Memory B cell (primary cell): ENCODE data around the gene SNX30.
A peak's percentile ranks its signal among the peaks of the same experiment; 100 is the strongest.

ENCODE experiments used
- ATAC-seq: fragments of 150-1000 bp; cut with Tn5 transposase; 2 replicates; pipeline ENCODE4 v1.10.0; 2021; ENCODE audit warnings: low read depth, mild to moderate bottlenecking, moderate library complexity
- DNase-seq, 2 donors: peaks; one replicate each; pipeline ENCODE4 v3.0.0; 2022; ENCODE audit warnings: low spot score in 2 of 2
- H3K27ac Mint-ChIP-seq: one replicate; pipeline ENCODE4 v1.8.0; 2022; ENCODE audit warnings: mild to moderate bottlenecking, moderate library complexity, mixed read lengths
- H3K27me3 Mint-ChIP-seq: one replicate; pipeline ENCODE4 v1.8.0; 2022; ENCODE audit warnings: mixed read lengths
- H3K36me3 Mint-ChIP-seq: one replicate; pipeline ENCODE4 v1.8.0; 2022; ENCODE audit warnings: mild to moderate bottlenecking, mixed read lengths
- H3K4me1 Mint-ChIP-seq: one replicate; pipeline ENCODE4 v1.8.0; 2022; ENCODE audit warnings: mixed read lengths
- H3K4me3 Mint-ChIP-seq: one replicate; pipeline ENCODE4 v1.8.0; 2022; ENCODE audit warnings: mild to moderate bottlenecking, moderate library complexity, mixed read lengths
- H3K9me3 Mint-ChIP-seq: one replicate; pipeline ENCODE4 v1.8.0; 2022; ENCODE audit warnings: mixed read lengths

Gene SNX30

GRCh38 chr9:112892981-112893380, 142.4 kb downstream of the SNX30 start:
- ATAC-seq (no peak), DNase-seq (no peak)
- Mint-ChIP-seq H3K36me3 (peaks cover 3% of the 10 kb centered on the region), H3K27ac (no peak overlapping the region), H3K4me3 (no peak overlapping the region), H3K9me3 (peaks cover 6% of the 10 kb centered on the region), H3K4me1 (peaks cover 10% of the 10 kb centered on the region), H3K27me3 (peaks cover 26% of the 10 kb centered on the region)

GRCh38 chr9:112894041-112894440, 143.5 kb downstream of the SNX30 start:
- Mint-ChIP-seq H3K4me3 (no peak overlapping the region), H3K4me1 (peaks cover 14% of the 10 kb centered on the region), H3K9me3 (peaks cover 6% of the 10 kb centered on the region)

GRCh38 chr9:112894699-112895098, 144.1 kb downstream of the SNX30 start:
- Mint-ChIP-seq H3K27ac (no peak overlapping the region), H3K4me1 (peaks cover 14% of the 10 kb centered on the region), H3K27me3 (peaks cover 25% of the 10 kb centered on the region), H3K36me3 (peaks cover 3% of the 10 kb centered on the region), H3K9me3 (peaks cover 6% of the 10 kb centered on the region), H3K4me3 (no peak overlapping the region)
- no peak for ATAC-seq
- DNase-seq: no peak

More at GRCh38 chr9:112894041-112894440, 143.5 kb downstream of the SNX30 start:
- peaks cover 30% of the 10 kb centered on the region for H3K27me3 Mint-ChIP-seq
- DNase-seq: no peak
- no peak overlapping the region for H3K27ac Mint-ChIP-seq
- ATAC-seq: no peak
- H3K36me3 Mint-ChIP-seq: peaks cover 3% of the 10 kb centered on the region

GRCh38 chr9:112896131-112896530, 145.6 kb downstream of the SNX30 start:
- H3K27me3 Mint-ChIP-seq: peaks cover 24% of the 10 kb centered on the region
- peaks cover 3% of the 10 kb centered on the region for H3K36me3 Mint-ChIP-seq
- H3K4me1 Mint-ChIP-seq: peaks cover 14% of the 10 kb centered on the region
- H3K27ac Mint-ChIP-seq: peak overlapping the region; percentile 36
- ATAC-seq (peak; percentile 39), DNase-seq (no peak)
- H3K4me3 Mint-ChIP-seq: peak overlapping the region; percentile 66
- peaks cover 6% of the 10 kb centered on the region for H3K9me3 Mint-ChIP-seq

GRCh38 chr9:112898872-112899311, 148.3 kb downstream of the SNX30 start:
- H3K9me3 Mint-ChIP-seq: peaks cover 6% of the 10 kb centered on the region
- peaks cover 16% of the 10 kb centered on the region for H3K27me3 Mint-ChIP-seq
- H3K27ac Mint-ChIP-seq: no peak overlapping the region
- peaks cover 3% of the 10 kb centered on the region for H3K36me3 Mint-ChIP-seq
- ATAC-seq (no peak), DNase-seq (no peak)
- peaks cover 19% of the 10 kb centered on the region for H3K4me1 Mint-ChIP-seq
- no peak overlapping the region for H3K4me3 Mint-ChIP-seq

- Mint-ChIP-seq H3K36me3 (peaks cover 3% of the 10 kb centered on the region), H3K27me3 (peaks cover 18% of the 10 kb centered on the region), H3K4me3 (no peak overlapping the region), H3K4me1 (peaks cover 17% of the 10 kb centered on the region), H3K9me3 (peaks cover 6% of the 10 kb centered on the region), H3K27ac (no peak overlapping the region)
- ATAC-seq (no peak), DNase-seq (no peak)
Measured at GRCh38 chr9:112900488-112900887, 149.9 kb downstream of the SNX30 start.

DNA sequence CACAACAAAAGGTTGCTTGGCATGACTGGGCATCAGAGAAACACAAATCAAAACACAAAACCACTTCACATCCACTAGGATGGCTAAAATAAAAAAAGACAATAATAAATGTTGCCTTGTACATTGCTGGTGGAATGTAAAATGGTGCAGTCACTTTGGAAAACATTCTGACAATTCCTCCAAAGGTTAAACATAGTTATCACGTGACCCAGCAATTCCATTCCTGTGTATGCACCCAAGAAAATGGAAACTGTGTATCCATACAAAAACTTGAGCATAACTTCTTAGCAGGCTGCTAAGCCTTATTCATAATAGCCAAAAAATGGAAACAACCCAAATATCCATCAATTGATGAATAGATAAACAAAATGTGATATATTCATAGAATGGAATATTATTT, 150.3 kb downstream of the SNX30 start:
- no peak for ATAC-seq
- peaks cover 2% of the 10 kb centered on the region for H3K9me3 Mint-ChIP-seq
- peaks cover 13% of the 10 kb centered on the region for H3K4me1 Mint-ChIP-seq
- H3K36me3 Mint-ChIP-seq: peaks cover under 1% of the 10 kb centered on the region
- H3K27me3 Mint-ChIP-seq: peaks cover 14% of the 10 kb centered on the region
- H3K4me3 Mint-ChIP-seq: no peak overlapping the region
- DNase-seq: no peak
- H3K27ac Mint-ChIP-seq: no peak overlapping the region

DNA sequence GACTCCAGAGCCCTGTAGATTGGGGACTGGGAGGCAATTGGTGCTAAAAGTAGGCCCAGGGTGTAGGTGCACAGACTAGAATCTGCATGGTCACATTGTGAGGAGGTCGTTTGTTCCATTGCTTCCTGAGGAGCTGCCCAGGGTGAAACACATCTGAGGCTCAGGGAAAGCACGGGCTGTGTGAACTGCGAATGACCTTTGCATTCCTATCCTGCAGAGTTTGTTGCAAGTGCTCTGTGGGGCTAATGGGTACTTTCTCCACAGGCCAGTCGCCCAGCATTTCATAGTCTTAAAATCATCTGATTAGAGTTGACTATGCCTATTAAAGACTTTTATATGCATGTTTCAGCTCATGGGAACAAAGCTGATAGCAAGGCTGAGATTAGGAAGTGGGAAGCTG, 154.5 kb downstream of the SNX30 start:
- peaks cover 9% of the 10 kb centered on the region for H3K27me3 Mint-ChIP-seq
- no peak overlapping the region for H3K27ac Mint-ChIP-seq
- H3K4me3 Mint-ChIP-seq: no peak overlapping the region
- no peak for ATAC-seq
- no peaks in the 10 kb centered on the region for H3K36me3 Mint-ChIP-seq
- DNase-seq: no peak
- no peaks in the 10 kb centered on the region for H3K9me3 Mint-ChIP-seq
- peaks cover 5% of the 10 kb centered on the region for H3K4me1 Mint-ChIP-seq

DNA sequence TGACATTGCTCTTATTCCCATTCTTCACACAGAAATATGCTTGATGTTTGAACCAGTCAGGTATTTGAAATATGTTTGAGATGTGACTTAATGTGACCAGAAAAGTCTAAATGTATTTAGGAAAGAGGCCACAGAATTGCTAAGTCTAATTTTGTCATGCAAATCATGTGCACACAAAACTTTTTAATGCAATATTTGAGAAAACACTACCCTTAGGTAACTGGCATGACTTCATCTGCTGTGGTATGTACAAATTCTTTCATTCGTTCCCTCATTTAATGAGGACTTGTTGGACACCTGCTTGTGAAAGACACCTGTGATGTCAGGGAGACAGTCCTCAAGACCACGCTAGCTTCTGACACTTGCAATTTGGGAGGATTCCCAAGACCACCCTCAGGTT, 161.2 kb downstream of the SNX30 start:
- Mint-ChIP-seq H3K4me3 (no peak overlapping the region), H3K36me3 (no peaks in the 10 kb centered on the region), H3K9me3 (no peaks in the 10 kb centered on the region), H3K27me3 (peaks cover 2% of the 10 kb centered on the region), H3K4me1 (no peaks in the 10 kb centered on the region), H3K27ac (no peak overlapping the region)
- ATAC-seq: no peak
- DNase-seq: no peak

GRCh38 chr9:112912636-112913035, 162.1 kb downstream of the SNX30 start:
- Mint-ChIP-seq H3K9me3 (no peaks in the 10 kb centered on the region), H3K27ac (no peak overlapping the region), H3K4me3 (no peak overlapping the region), H3K27me3 (peaks cover 2% of the 10 kb centered on the region), H3K4me1 (no peaks in the 10 kb centered on the region), H3K36me3 (no peaks in the 10 kb centered on the region)
- ATAC-seq (no peak), DNase-seq (no peak)

- DNase-seq (no peak), ATAC-seq (no peak)
- no peaks in the 10 kb centered on the region for H3K9me3 Mint-ChIP-seq
- peaks cover 2% of the 10 kb centered on the region for H3K27me3 Mint-ChIP-seq
- H3K4me1 Mint-ChIP-seq: no peaks in the 10 kb centered on the region
- H3K36me3 Mint-ChIP-seq: no peaks in the 10 kb centered on the region
- H3K4me3 Mint-ChIP-seq: no peak overlapping the region
- no peak overlapping the region for H3K27ac Mint-ChIP-seq
Measured at GRCh38 chr9:112913326-112913725, 162.8 kb downstream of the SNX30 start.

DNA sequence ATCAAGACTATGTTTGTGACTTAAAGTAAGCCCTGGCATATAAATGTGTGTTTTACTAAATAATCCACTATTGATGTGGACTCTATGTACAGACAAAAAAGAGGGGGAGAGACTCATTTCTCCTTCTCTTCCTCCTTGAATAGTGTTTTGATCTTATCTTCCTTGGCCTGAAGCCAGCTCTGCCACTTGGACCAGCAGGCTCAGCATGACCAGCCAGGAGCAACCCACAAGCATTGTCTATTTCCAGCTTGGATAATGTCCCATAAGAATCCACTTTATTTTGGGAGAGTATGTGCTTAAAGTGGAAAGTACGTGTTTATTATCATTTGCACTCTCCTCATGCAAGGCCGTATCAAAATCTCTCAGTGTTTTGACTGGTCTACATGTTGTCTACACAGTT, 164.0 kb downstream of the SNX30 start:
- Mint-ChIP-seq H3K9me3 (no peaks in the 10 kb centered on the region), H3K27ac (no peak overlapping the region), H3K27me3 (no peaks in the 10 kb centered on the region), H3K4me1 (no peaks in the 10 kb centered on the region), H3K4me3 (no peak overlapping the region), H3K36me3 (no peaks in the 10 kb centered on the region)
- ATAC-seq (no peak), DNase-seq (no peak)

DNA sequence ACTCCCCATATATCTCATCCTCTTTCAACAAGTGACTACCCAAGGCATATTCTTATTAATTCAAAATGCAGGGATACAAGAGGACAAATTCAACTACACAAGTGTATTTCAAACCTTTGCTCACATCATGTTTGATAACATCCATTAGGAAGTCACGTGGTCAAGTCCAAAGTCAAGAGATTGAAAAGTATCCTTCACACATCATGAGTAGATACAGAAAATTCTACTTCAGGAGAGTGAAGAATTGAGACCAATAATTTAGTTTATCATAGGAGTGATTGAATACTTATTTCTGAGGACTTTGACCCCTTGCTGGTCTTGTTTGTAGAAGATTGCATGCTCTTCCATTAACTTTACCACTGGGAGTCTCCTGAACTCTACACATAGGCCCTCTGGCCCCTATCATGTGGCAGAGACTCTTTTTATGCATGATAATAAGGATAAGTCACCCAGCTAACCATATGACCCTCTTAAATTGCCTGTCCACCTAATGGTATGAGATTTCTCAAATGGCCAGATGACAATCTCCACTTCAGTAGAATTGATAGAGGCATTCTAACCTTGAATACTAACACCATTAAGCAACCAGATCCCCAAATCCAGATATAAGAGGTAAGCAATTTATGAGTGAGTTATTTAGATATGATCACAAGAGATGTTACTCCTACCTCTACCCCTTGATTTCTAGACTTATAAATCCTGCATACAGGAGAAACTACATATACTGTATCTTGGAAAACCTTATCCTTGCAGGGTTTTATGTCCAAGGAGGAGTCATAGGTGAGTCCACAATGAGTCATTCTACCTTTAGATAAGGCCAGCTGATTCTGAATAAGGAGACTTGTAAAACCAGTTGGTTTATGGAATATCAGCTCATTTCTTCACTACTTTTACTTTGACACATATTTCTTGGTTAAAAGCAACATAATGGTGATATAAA, 166.8 kb downstream of the SNX30 start:
- Mint-ChIP-seq H3K4me3 (no peak overlapping the region), H3K27me3 (no peaks in the 10 kb centered on the region), H3K9me3 (no peaks in the 10 kb centered on the region), H3K36me3 (no peaks in the 10 kb centered on the region), H3K27ac (no peak overlapping the region), H3K4me1 (no peaks in the 10 kb centered on the region)
- ATAC-seq (no peak), DNase-seq (no peak)

DNA sequence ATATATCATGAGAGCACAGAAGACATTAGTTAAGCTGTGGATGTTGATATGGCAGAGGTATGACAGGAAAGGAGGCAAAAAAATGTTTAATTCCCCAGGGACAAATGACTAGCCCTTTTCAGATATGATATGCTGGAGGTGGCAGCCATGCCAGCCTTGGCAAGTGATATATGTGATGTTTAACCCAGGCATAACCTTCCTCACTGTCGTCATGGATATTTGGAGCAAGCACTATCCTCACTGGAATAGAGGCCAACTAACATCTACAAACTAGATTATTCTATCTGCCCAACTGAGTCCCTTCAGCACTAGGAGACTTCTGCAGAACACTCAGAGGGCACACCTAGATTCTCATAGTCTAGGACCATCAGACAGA, 167.4 kb downstream of the SNX30 start:
- H3K9me3 Mint-ChIP-seq: no peaks in the 10 kb centered on the region
- no peaks in the 10 kb centered on the region for H3K36me3 Mint-ChIP-seq
- no peak overlapping the region for H3K27ac Mint-ChIP-seq
- no peaks in the 10 kb centered on the region for H3K27me3 Mint-ChIP-seq
- no peaks in the 10 kb centered on the region for H3K4me1 Mint-ChIP-seq
- ATAC-seq: no peak
- no peak overlapping the region for H3K4me3 Mint-ChIP-seq
- DNase-seq: no peak

DNA sequence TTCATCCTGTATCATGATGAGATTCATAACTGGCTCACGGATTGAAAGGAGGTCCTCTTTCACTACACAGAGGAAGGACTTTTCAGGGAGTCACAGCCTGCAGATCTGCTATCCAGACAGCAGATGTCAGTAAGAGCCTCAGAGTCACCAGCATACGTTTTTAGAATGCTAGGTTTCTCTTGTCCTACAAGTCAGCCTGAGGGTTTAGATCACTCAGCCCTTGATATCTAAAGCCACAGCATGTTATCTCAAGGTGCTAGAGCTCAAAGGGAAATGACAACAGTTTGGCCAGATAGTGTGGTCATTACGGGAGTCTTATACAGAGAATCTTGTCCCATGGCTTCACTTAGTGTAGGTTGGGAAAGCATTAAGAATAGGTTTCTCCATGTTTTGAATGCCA, 171.0 kb downstream of the SNX30 start:
- Mint-ChIP-seq H3K27ac (no peak overlapping the region), H3K27me3 (peaks cover 3% of the 10 kb centered on the region)
- DNase-seq: no peak

More for the DNA sequence above, 171.0 kb downstream of the SNX30 start:
- no peaks in the 10 kb centered on the region for H3K36me3 Mint-ChIP-seq
- ATAC-seq: no peak
- H3K4me3 Mint-ChIP-seq: no peak overlapping the region
- no peaks in the 10 kb centered on the region for H3K9me3 Mint-ChIP-seq
- H3K4me1 Mint-ChIP-seq: peaks cover 2% of the 10 kb centered on the region
